ENCODE data around the gene PCDHGB3.
"Not testable (repeated sequence)": the region's sequence is repeated elsewhere in the genome, so short reads cannot be mapped to it uniquely, and the experiment has no call there.

Gene PCDHGB3

DNA sequence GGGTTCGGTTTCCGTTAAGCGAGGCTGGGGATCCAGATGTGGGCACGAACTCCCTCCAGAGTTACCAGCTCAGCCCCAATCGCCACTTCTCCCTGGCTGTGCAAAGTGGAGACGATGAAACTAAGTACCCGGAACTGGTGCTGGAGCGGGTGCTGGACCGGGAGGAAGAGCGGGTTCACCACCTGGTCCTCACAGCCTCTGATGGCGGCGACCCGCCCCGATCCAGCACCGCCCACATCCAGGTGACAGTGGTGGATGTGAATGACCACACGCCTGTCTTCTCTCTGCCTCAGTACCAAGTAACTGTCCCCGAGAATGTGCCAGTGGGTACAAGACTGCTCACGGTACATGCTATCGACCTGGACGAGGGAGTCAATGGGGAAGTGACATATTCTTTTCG, 13.3 kb downstream of the PCDHGB3 start:
- TF ChIP-seq, protein P1, sequence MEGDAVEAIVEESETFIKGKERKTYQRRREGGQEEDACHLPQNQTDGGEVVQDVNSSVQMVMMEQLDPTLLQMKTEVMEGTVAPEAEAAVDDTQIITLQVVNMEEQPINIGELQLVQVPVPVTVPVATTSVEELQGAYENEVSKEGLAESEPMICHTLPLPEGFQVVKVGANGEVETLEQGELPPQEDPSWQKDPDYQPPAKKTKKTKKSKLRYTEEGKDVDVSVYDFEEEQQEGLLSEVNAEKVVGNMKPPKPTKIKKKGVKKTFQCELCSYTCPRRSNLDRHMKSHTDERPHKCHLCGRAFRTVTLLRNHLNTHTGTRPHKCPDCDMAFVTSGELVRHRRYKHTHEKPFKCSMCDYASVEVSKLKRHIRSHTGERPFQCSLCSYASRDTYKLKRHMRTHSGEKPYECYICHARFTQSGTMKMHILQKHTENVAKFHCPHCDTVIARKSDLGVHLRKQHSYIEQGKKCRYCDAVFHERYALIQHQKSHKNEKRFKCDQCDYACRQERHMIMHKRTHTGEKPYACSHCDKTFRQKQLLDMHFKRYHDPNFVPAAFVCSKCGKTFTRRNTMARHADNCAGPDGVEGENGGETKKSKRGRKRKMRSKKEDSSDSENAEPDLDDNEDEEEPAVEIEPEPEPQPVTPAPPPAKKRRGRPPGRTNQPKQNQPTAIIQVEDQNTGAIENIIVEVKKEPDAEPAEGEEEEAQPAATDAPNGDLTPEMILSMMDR (IDR thresholded peaks at IDR 0.05; ENCODE audit: low read depth, low read length), result no peak

GRCh38 chr5:141384471-141385267, 14.6 kb downstream of the PCDHGB3 start:
- no peak overlapping the region for H3K4me3 ChIP-seq (ENCODE audit: low read depth, low read length)
- H3K27me3 ChIP-seq, result no peaks in the 10 kb centered on the region
- no peaks in the 10 kb centered on the region for H3K4me1 ChIP-seq
- H3K36me3 ChIP-seq, result peaks cover 12% of the 10 kb centered on the region
- H3K9me3 ChIP-seq, result no peaks in the 10 kb centered on the region; the same call in 1 of the 2 replicates
- TF ChIP-seq, protein P1 (IDR thresholded peaks at IDR 0.05; ENCODE audit: low read depth, low read length), result no peak
- no peak for DNase-seq

More for the DNA sequence above, 13.3 kb downstream of the PCDHGB3 start:
- no peaks in the 10 kb centered on the region; the same call in 1 of the 2 replicates for H3K9me3 ChIP-seq
- H3K4me3 ChIP-seq (ENCODE audit: low read depth, low read length), result no peak overlapping the region
- no peak for DNase-seq
- peaks cover 12% of the 10 kb centered on the region for H3K36me3 ChIP-seq
- no peaks in the 10 kb centered on the region for H3K4me1 ChIP-seq
- no peaks in the 10 kb centered on the region for H3K27me3 ChIP-seq

GRCh38 chr5:141387557-141388311, 17.7 kb downstream of the PCDHGB3 start, which contains the start of gene PCDHGB4:
Gene PCDHGB4 (plus strand): TSS chr5:141387698. CDS start chr5:141387885, 187 bp downstream.
- H3K9me3 ChIP-seq; H3K4me3 ChIP-seq (ENCODE audit: low read depth, low read length); H3K4me1 ChIP-seq; DNase-seq; H3K27me3 ChIP-seq; H3K36me3 ChIP-seq: not testable (repeated sequence)

DNA sequence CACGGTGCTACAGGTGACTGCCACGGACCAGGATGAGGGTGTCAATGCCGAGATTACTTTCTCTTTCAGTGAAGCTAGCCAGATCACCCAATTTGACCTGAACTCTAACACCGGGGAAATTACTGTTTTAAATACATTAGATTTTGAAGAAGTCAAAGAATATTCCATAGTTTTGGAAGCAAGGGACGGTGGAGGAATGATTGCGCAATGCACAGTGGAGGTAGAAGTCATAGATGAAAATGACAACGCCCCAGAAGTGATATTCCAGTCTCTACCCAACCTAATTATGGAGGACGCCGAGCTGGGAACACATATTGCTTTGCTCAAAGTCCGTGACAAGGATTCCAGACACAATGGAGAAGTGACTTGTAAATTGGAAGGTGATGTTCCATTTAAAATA, 18.6 kb downstream of the PCDHGB3 start:
- no peaks in the 10 kb centered on the region; the same call in 1 of the 2 replicates for H3K9me3 ChIP-seq
- H3K4me3 ChIP-seq (ENCODE audit: low read depth, low read length), result no peak overlapping the region
- TF ChIP-seq, protein P1 (IDR thresholded peaks at IDR 0.05; ENCODE audit: low read depth, low read length), result no peak
- no peak for DNase-seq
- H3K4me1 ChIP-seq, result no peaks in the 10 kb centered on the region
- H3K27me3 ChIP-seq, result no peaks in the 10 kb centered on the region
- H3K36me3 ChIP-seq, result no peaks in the 10 kb centered on the region; the same call in 1 of the 2 replicates

DNA sequence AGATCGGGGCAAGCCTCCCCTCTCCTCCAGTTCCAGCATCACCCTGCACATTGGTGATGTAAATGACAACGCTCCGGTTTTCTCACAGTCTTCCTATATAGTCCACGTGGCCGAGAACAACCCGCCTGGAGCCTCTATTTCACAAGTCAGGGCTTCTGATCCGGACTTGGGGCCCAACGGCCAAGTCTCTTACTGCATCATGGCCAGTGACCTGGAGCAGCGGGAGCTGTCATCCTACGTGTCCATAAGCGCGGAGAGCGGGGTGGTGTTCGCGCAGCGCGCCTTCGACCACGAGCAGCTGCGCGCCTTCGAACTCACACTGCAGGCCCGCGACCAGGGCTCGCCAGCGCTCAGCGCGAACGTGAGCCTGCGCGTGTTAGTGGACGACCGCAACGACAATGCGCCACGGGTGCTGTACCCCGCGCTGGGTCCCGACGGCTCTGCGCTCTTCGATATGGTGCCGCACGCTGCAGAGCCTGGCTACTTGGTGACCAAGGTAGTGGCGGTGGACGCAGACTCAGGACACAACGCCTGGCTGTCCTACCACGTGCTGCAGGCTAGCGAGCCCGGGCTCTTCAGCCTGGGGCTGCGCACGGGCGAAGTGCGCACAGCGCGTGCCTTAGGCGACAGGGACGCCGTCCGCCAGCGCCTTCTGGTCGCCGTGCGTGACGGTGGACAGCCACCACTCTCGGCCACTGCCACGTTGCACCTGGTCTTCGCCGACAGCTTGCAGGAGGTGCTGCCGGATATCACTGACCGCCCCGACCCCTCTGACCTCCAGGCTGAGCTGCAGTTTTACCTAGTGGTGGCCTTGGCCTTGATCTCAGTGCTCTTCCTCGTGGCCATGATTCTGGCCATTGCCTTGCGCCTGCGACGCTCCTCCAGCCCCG, 19.4 kb downstream of the PCDHGB3 start:
- Histone ChIP-seq H3K9me3 (no peaks in the 10 kb centered on the region), H3K4me3 (ENCODE audit: low read depth, low read length) (no peak overlapping the region), H3K36me3 (no peaks in the 10 kb centered on the region; the same call in 1 of the 2 replicates), H3K4me1 (no peaks in the 10 kb centered on the region), H3K27me3 (no peaks in the 10 kb centered on the region)
- TF ChIP-seq, protein P1 (IDR thresholded peaks at IDR 0.05; ENCODE audit: low read depth, low read length), result no peak
- DNase-seq, result no peak

All from BE2C (cell line).